Naive thymus-derived CD4-positive, alpha-beta T cell (primary cell): ENCODE data around the gene SAP30. TPM values are rescaled to one million over a fixed set of nuclear protein-coding genes. Genes with fewer than 3 reads are reported as not detected.

Experiments used
- ATAC-seq: fragments of 150-1000 bp; cut with Tn5 transposase; 2 replicates; pipeline ENCODE4 v1.10.0; 2021; ENCODE audit warnings: mild to moderate bottlenecking, moderate library complexity
- CTCF ChIA-PET: fragments of 350-600 bp; sonication (Branson Sonifier 250); formaldehyde crosslinking; loops from one replicate; lab custom pipeline; 2021; ENCODE audit warnings: antibody characterized with exemption; lab: Charles Lee
- POLR2A ChIA-PET: fragments of 350-600 bp; sonication (Branson Sonifier 250); formaldehyde crosslinking; loops from one replicate; lab custom pipeline; 2021; ENCODE audit warnings: antibody characterized with exemption, inconsistent platforms; lab: Charles Lee
- DNase-seq, 9 donors: peaks; one replicate each; pipeline versions ENCODE4 v3.0.0 to v3.0.0-alpha.2; 2020 to 2022; ENCODE audit warnings: mixed read lengths in 1 of 9
- H3K27ac ChIP-seq: one replicate; pipeline ENCODE4 v1.7.0; 2013; ENCODE audit warnings: mild to moderate bottlenecking, low read depth, low read length, moderate library complexity
- H3K27me3 ChIP-seq, 2 donors: one replicate each; pipeline ENCODE4 v1.7.0; 2013; ENCODE audit warnings: low read length in 2 of 2, mild to moderate bottlenecking in 2 of 2, moderate library complexity in 2 of 2; ENCODE audit not compliant: control insufficient read depth in 2 of 2, insufficient read depth in 2 of 2
- H3K36me3 ChIP-seq, 3 experiments: 1 replicate in 2 of 3; 2 replicates in 1 of 3; pipeline ENCODE4 v1.7.0; 2013; ENCODE audit warnings: low read length in 3 of 3, mild to moderate bottlenecking in 3 of 3, moderate library complexity in 1 of 3; ENCODE audit not compliant: insufficient read depth in 3 of 3, control insufficient read depth in 2 of 3
- H3K4me1 ChIP-seq, 2 donors: one replicate each; pipeline ENCODE4 v1.7.0; 2013; ENCODE audit warnings: low read length in 2 of 2, mild to moderate bottlenecking in 2 of 2, moderate library complexity in 1 of 2; ENCODE audit not compliant: control insufficient read depth in 2 of 2, insufficient read depth in 2 of 2
- H3K4me3 ChIP-seq: 2 replicates; pipeline ENCODE4 v1.7.0; 2013; ENCODE audit warnings: mild to moderate bottlenecking, low read length
- H3K9me3 ChIP-seq, 3 experiments: 1 replicate in 2 of 3; 2 replicates in 1 of 3; pipeline ENCODE4 v1.7.0; 2013; ENCODE audit warnings: low read length in 3 of 3; ENCODE audit not compliant: control insufficient read depth in 2 of 3
- H3K27ac Mint-ChIP-seq, 9 donors: one replicate each; pipeline ENCODE4 v1.8.0; 2020 to 2022; ENCODE audit warnings: mixed read lengths in 9 of 9, mild to moderate bottlenecking in 8 of 9, moderate library complexity in 5 of 9, inconsistent platforms in 2 of 9
- H3K27me3 Mint-ChIP-seq, 5 donors: one replicate each; pipeline ENCODE4 v1.8.0; 2021 to 2022; ENCODE audit warnings: mixed read lengths in 5 of 5, mild to moderate bottlenecking in 1 of 5
- H3K36me3 Mint-ChIP-seq, 5 donors: one replicate each; pipeline ENCODE4 v1.8.0; 2020 to 2022; ENCODE audit warnings: mixed read lengths in 5 of 5, mild to moderate bottlenecking in 3 of 5, inconsistent platforms in 1 of 5
- H3K4me1 Mint-ChIP-seq, 7 donors: one replicate each; pipeline ENCODE4 v1.8.0; 2020 to 2022; ENCODE audit warnings: mixed read lengths in 7 of 7, mild to moderate bottlenecking in 3 of 7, inconsistent platforms in 1 of 7
- H3K4me3 Mint-ChIP-seq, 10 donors: one replicate each; pipeline ENCODE4 v1.8.0; 2020 to 2022; ENCODE audit warnings: mild to moderate bottlenecking in 10 of 10, mixed read lengths in 10 of 10, moderate library complexity in 6 of 10, inconsistent platforms in 2 of 10
- H3K9me3 Mint-ChIP-seq, 11 donors: one replicate each; pipeline ENCODE4 v1.8.0; 2020 to 2022; ENCODE audit warnings: mixed read lengths in 11 of 11, mild to moderate bottlenecking in 4 of 11, inconsistent platforms in 1 of 11, moderate library complexity in 1 of 11
- intact Hi-C, 2 donors: fragments of 100-400 bp; cut with micrococcal nuclease; formaldehyde crosslinking; loops; one replicate each; pipeline ENCODE4 v1.15.1; 2023
- polyA plus RNA-seq, 2 donors: library from polyadenylated mRNA; unstranded; fragments of 300-500 nt; fragmentation: Illumina TruSeq; gene quantifications; one replicate each; pipeline ENCODE4 v1.2.3, GENCODE V29; 2021
- total RNA-seq, 6 experiments: library from RNA in 5 of 6; stranded (reverse) in 5 of 6; gene quantifications; 1 replicate in 5 of 6; 2 replicates in 1 of 6; pipeline ENCODE4 v1.2.3 and lab custom pipeline; 2021 to 2026

Gene SAP30
- total and polyA plus RNA-seq, 7 experiments from 2014 or later = 0.48 to 27.4 (median 1.1) TPM

- no peak for DNase-seq
- no peak for ATAC-seq
- Histone ChIP-seq H3K4me1 (no peaks in the 10 kb centered on the region), H3K36me3 (no peaks in the 10 kb centered on the region), H3K9me3 (no peaks in the 10 kb centered on the region), H3K4me3 (no peak overlapping the region), H3K27me3 (no peaks in the 10 kb centered on the region), H3K27ac (no peak overlapping the region)
- Mint-ChIP-seq H3K9me3 (peaks cover 0 to 1% (median 0%) of the 10 kb centered on the region in 11 donors), H3K27me3 (peaks cover 4 to 30% (median 8%) of the 10 kb centered on the region in 5 donors), H3K4me1 (peaks cover 0 to 4% (median 0%) of the 10 kb centered on the region in 7 donors), H3K4me3 (no peak overlapping the region), H3K36me3 (peaks cover 0 to 4% (median 0%) of the 10 kb centered on the region in 5 donors), H3K27ac (no peak overlapping the region)
- CTCF ChIA-PET = no interaction called here
- POLR2A ChIA-PET = interaction anchor here (0.6 kb wide), 1 partner anchor 20 kb away, joined by 4 read pairs; no protein-coding TSS in a partner anchor
- intact Hi-C loops = no loop called here
Observed at GRCh38 chr4:173343832-173344397, 26.8 kb upstream of the SAP30 start.

GRCh38 chr4:173345648-173346047 is 25.1 kb upstream of the SAP30 start:
- peaks cover 4 to 40% (median 8%) of the 10 kb centered on the region in 5 donors for H3K27me3 Mint-ChIP-seq
- POLR2A ChIA-PET = interaction anchor here (1.9 kb wide), 1 partner anchor 11 kb away, joined by 8 read pairs; the partner anchor contains the start of gene HMGB2

DNA sequence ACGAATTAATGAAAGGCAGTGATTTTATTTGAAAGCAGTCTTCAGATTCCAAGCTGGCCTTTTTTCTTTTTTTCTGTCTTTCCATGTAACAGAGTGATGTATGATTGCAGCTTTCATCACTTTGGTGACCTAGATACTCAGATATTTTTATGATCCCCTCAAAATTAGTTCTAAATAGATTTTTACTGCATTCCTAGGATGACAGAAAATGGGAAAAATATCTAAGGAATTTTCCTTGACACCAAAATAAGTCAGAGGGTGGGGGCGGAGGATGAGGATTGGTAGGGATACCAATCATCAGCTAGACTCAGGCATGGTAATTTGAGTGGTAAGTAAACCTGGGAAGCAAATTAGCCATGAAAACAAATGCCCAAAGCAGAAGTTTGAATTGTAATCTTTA is 24.7 kb upstream of the SAP30 start:
- Mint-ChIP-seq H3K9me3 (peaks cover 0 to 2% (median 0%) of the 10 kb centered on the region in 11 donors), H3K4me3 (no peak overlapping the region), H3K36me3 (peaks cover 0 to 8% (median 0%) of the 10 kb centered on the region in 5 donors), H3K27me3 (peaks cover 4 to 41% (median 8%) of the 10 kb centered on the region in 5 donors), H3K4me1 (peaks cover 0 to 4% (median 0%) of the 10 kb centered on the region in 7 donors), H3K27ac (no peak overlapping the region)
- DNase-seq (no peak), ATAC-seq (no peak)
- no peak overlapping the region for H3K27ac ChIP-seq
- H3K4me3 ChIP-seq = no peak overlapping the region
- ChIA-PET CTCF (no interaction called here), POLR2A (interaction anchor here (1.9 kb wide), 1 partner anchor 11 kb away, joined by 8 read pairs; the partner anchor contains the start of gene HMGB2)
- intact Hi-C loops = no loop called here
- no peaks in the 10 kb centered on the region for H3K36me3 ChIP-seq
- no peaks in the 10 kb centered on the region for H3K4me1 ChIP-seq
- no peaks in the 10 kb centered on the region for H3K27me3 ChIP-seq
- no peaks in the 10 kb centered on the region for H3K9me3 ChIP-seq

More at GRCh38 chr4:173345648-173346047, 25.1 kb upstream of the SAP30 start:
- H3K9me3 ChIP-seq = no peaks in the 10 kb centered on the region
- intact Hi-C loops = no loop called here
- H3K4me3 Mint-ChIP-seq = no peak overlapping the region
- no peaks in the 10 kb centered on the region for H3K4me1 ChIP-seq
- no peaks in the 10 kb centered on the region for H3K36me3 ChIP-seq
- peaks cover 0 to 6% (median 0%) of the 10 kb centered on the region in 5 donors for H3K36me3 Mint-ChIP-seq
- peaks cover 0 to 1% (median 0%) of the 10 kb centered on the region in 11 donors for H3K9me3 Mint-ChIP-seq
- no peak for DNase-seq
- H3K4me1 Mint-ChIP-seq = peaks cover 0 to 4% (median 0%) of the 10 kb centered on the region in 7 donors
- H3K4me3 ChIP-seq = no peak overlapping the region
- H3K27ac ChIP-seq = no peak overlapping the region
- CTCF ChIA-PET = no interaction called here
- H3K27ac Mint-ChIP-seq = no peak overlapping the region
- H3K27me3 ChIP-seq = no peaks in the 10 kb centered on the region
- ATAC-seq = no peak

DNA sequence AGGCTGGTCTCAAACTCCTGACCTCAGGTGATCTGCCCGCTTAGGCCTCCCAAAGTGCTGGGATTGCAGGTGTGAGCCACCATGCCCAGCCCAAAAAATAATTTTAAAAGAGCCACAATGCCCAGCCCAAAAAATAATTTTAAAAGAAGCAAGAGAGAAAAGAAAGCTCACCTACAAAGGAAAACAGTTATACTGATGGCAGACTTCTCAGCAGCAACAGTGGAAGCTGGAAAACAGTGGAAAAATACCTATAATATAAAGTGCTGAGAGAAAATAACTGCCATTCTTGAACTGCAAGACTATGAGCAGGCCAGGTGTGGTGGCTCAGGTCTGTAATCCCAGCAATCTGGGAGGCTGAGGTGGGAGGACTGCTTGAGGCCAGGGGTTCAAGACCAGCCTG is 23.3 kb upstream of the SAP30 start:
- H3K9me3 ChIP-seq = no peaks in the 10 kb centered on the region
- H3K27ac ChIP-seq = no peak overlapping the region
- no peaks in the 10 kb centered on the region for H3K27me3 ChIP-seq
- ChIA-PET CTCF (no interaction called here), POLR2A (no interaction called here)
- no peak overlapping the region for H3K4me3 ChIP-seq
- peaks cover 4 to 40% (median 8%) of the 10 kb centered on the region in 5 donors for H3K27me3 Mint-ChIP-seq
- DNase-seq (no peak), ATAC-seq (no peak)
- H3K36me3 ChIP-seq = no peaks in the 10 kb centered on the region
- no peak overlapping the region for H3K27ac Mint-ChIP-seq
- H3K4me3 Mint-ChIP-seq = no peak overlapping the region
- intact Hi-C loops = no loop called here
- H3K4me1 ChIP-seq = no peaks in the 10 kb centered on the region
- H3K36me3 Mint-ChIP-seq = peaks cover 0 to 8% (median 0%) of the 10 kb centered on the region in 5 donors
- peaks cover 0 to 2% (median 0%) of the 10 kb centered on the region in 11 donors for H3K9me3 Mint-ChIP-seq
- H3K4me1 Mint-ChIP-seq = peaks cover 0 to 4% (median 0%) of the 10 kb centered on the region in 7 donors

DNA sequence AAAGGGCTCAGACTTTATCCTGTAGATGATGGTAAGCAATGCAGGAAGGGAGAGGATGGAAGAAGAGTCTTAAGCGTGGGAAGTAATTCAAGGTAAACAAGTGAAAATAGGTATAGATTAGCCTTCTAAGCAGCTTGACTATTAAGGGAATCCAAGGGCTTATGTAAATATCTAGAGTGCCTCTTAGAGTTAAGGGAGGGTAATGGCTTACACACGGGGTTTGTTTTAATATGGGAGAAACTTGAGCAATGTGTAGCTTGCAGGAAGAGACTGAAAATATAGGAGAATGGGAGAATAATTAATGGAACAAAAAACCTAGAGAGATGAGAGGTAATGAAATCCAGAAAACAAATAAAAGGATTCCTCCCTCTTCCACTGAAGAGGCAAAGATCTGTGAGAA is 12.8 kb upstream of the SAP30 start:
- peaks cover 0 to 9% (median 0%) of the 10 kb centered on the region in 7 donors for H3K4me1 Mint-ChIP-seq
- no peak for ATAC-seq
- no peaks in the 10 kb centered on the region for H3K4me1 ChIP-seq
- no peak overlapping the region for H3K27ac ChIP-seq
- intact Hi-C loops = no loop called here
- peaks cover 0 to 4% (median 0%) of the 10 kb centered on the region in 5 donors for H3K36me3 Mint-ChIP-seq
- H3K4me3 ChIP-seq = no peak overlapping the region
- POLR2A ChIA-PET = no interaction called here
- H3K9me3 Mint-ChIP-seq = peaks cover 0 to 2% (median 0%) of the 10 kb centered on the region in 11 donors
- CTCF ChIA-PET = no interaction called here
- no peaks in the 10 kb centered on the region for H3K27me3 ChIP-seq
- H3K36me3 ChIP-seq = no peaks in the 10 kb centered on the region
- no peak overlapping the region for H3K27ac Mint-ChIP-seq
- DNase-seq = no peak
- peaks cover 0 to 18% (median 7%) of the 10 kb centered on the region in 5 donors for H3K27me3 Mint-ChIP-seq
- no peaks in the 10 kb centered on the region for H3K9me3 ChIP-seq
- no peak overlapping the region for H3K4me3 Mint-ChIP-seq

GRCh38 chr4:173360587-173361221 is 10.1 kb upstream of the SAP30 start:
- no peak overlapping the region for H3K4me3 ChIP-seq
- H3K9me3 ChIP-seq = no peaks in the 10 kb centered on the region
- H3K27me3 ChIP-seq = no peaks in the 10 kb centered on the region
- Mint-ChIP-seq H3K27me3 (peaks cover 0 to 8% (median 6%) of the 10 kb centered on the region in 5 donors), H3K4me3 (no peak overlapping the region), H3K9me3 (peaks cover 0 to 2% (median 0%) of the 10 kb centered on the region in 11 donors), H3K4me1 (peaks cover 0 to 17% (median 6%) of the 10 kb centered on the region in 7 donors), H3K27ac (no peak overlapping the region), H3K36me3 (peaks cover 0 to 15% (median 0%) of the 10 kb centered on the region in 5 donors)
- DNase-seq = no peak
- intact Hi-C loops = loop anchor here (1.0 kb wide), 2 partner anchors 41 to 347 kb away; no protein-coding TSS in a partner anchor
- ChIA-PET POLR2A (interaction anchor here (1.0 kb wide), 1 partner anchor 27 kb away, joined by 4 read pairs; the partner anchor contains the start of gene HMGB2), CTCF (interaction anchor here (0.7 kb wide), 1 partner anchor 60 kb away, joined by 3 read pairs; no protein-coding TSS in a partner anchor)
- no peak overlapping the region for H3K27ac ChIP-seq
- no peaks in the 10 kb centered on the region for H3K36me3 ChIP-seq
- no peaks in the 10 kb centered on the region for H3K4me1 ChIP-seq
- no peak for ATAC-seq
